Suprapubic skin (tissue), 4 donors: Measurements from ENCODE around the gene TBPL2. TPM values are rescaled to one million over a fixed set of nuclear protein-coding genes. Genes with fewer than 3 reads are reported as not detected.
"Not testable (repeated sequence)": the region's sequence is repeated elsewhere in the genome, so short reads cannot be mapped to it uniquely, and the experiment has no call there.

ENCODE experiments used
- DNase-seq, 2 donors: peaks; one replicate each; pipeline ENCODE4 v3.0.0-alpha.2; 2019; ENCODE audit warnings: low spot score in 2 of 2
- H3K27ac ChIP-seq: fragments of 200-600 bp; sonication (generic); one replicate; pipeline ENCODE4 v1.5.1; 2019
- H3K27me3 ChIP-seq: fragments of 200-600 bp; sonication (generic); one replicate; pipeline ENCODE4 v1.5.1; 2019
- H3K36me3 ChIP-seq: fragments of 200-600 bp; sonication (generic); one replicate; pipeline ENCODE4 v1.5.1; 2019
- H3K4me1 ChIP-seq: fragments of 200-600 bp; sonication (generic); one replicate; pipeline ENCODE4 v1.5.1; 2019
- H3K4me3 ChIP-seq: fragments of 200-600 bp; sonication (generic); one replicate; pipeline ENCODE4 v1.5.1; 2019; ENCODE audit warnings: mild to moderate bottlenecking
- H3K9me3 ChIP-seq: fragments of 200-600 bp; sonication (generic); one replicate; pipeline ENCODE4 v1.5.1; 2019
- CTCF ChIP-seq, 2 donors: fragments of 200-600 bp in 1 of 2; fragments of 450-650 bp in 1 of 2; sonication (generic) in 1 of 2; IDR thresholded peaks; one replicate each; pipeline ENCODE4 v1.5.1; 2016 to 2019; ENCODE audit warnings: antibody characterized with exemption in 2 of 2, mild to moderate bottlenecking in 1 of 2, moderate library complexity in 1 of 2
- EP300 ChIP-seq: sonication (generic); formaldehyde crosslinking; IDR thresholded peaks from one replicate; pipeline ENCODE4 v1.6.1; 2017; ENCODE audit warnings: antibody characterized with exemption
- POLR2A ChIP-seq, 2 donors: fragments of 450-650 bp; IDR thresholded peaks; one replicate each; pipeline ENCODE4 v1.6.1; 2017; ENCODE audit warnings: antibody characterized with exemption in 2 of 2, mild to moderate bottlenecking in 2 of 2, moderate library complexity in 2 of 2
- POLR2AphosphoS5 ChIP-seq, 3 donors: sonication (generic); formaldehyde crosslinking; IDR thresholded peaks; one replicate each; pipeline ENCODE4 v1.6.1; 2017; ENCODE audit warnings: antibody characterized with exemption in 3 of 3
- WGBS: methylation state at CpG from one replicate; pipeline ENCODE4 v1.1.5; 2018; 5-methylcytosine and 5-hydroxymethylcytosine counted together
- total RNA-seq, 4 donors: library from RNA; depleted of rRNA; stranded (reverse); fragments of >200 nt; gene quantifications; one replicate each; pipeline ENCODE4 v1.1.0, GENCODE V29; 2016

Gene TBPL2
- not detected for total RNA-seq

DNA sequence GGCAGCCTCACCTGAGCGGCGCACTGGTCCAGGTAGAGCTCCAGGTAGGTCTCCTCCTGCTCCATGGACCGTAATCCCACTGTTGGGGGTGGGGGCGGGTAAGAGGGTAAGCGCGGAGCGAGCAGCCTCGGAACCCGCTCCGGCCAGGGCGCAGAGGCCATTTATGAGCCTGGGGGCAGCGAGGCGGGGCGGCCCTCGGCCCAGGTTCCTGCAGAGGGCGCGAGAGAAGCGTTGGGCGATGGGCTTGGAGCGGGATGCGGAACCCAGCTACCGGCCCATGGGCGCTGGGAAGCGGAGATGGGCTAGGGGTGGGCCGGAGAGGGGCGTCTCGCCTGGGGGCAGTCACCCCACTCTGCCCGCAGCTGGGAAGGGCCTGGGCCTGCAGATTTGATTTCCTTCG is at the start of gene TBPL2:
Gene TBPL2, minus strand, starts transcription at position 232 of the 400 bp plus-strand sequence. Its CDS starts 167 bp downstream, at position 65.
- no peaks in the 10 kb centered on the region for H3K9me3 ChIP-seq
- DNase-seq = no peak
- no peaks in the 10 kb centered on the region for H3K4me1 ChIP-seq
- H3K4me3 ChIP-seq = no peak within 1 kb of the TSS
- 61% methylated on average over 25 of the region's 29 CpGs for WGBS
- peaks cover 6% of the 10 kb centered on the region for H3K27me3 ChIP-seq
- TF ChIP-seq CTCF (IDR thresholded peaks at IDR 0.05) = no peak
- no peak within 1 kb of the TSS for H3K27ac ChIP-seq
- no peaks in the 10 kb centered on the region for H3K36me3 ChIP-seq

DNA sequence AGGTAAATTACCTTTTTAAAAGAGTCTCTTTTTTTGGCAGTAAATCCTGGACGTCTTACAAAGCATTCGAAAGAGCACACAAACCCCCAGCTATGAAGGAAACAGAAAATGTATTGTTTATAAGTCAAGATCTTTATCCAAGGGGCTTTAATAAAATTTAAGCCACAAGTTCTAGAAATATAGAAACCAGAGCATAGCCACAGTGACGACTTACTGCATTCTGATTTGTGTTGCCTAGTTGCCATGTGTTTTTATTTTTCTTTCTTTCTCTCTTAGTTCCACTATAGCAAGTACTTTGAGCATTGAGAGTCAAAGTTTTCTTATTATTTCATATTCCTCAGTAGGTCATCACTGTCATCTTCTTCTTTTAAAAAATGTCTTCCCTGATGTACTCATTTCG is 47.8 kb upstream of the TBPL2 start:
- no peak overlapping the region for H3K4me3 ChIP-seq
- H3K36me3 ChIP-seq = no peaks in the 10 kb centered on the region
- no peaks in the 10 kb centered on the region for H3K9me3 ChIP-seq
- H3K27me3 ChIP-seq = no peaks in the 10 kb centered on the region
- H3K27ac ChIP-seq = no peak overlapping the region
- 32% methylated on average over 4 of the region's 4 CpGs for WGBS
- H3K4me1 ChIP-seq = no peaks in the 10 kb centered on the region
- TF ChIP-seq EP300 = no peak
- TF ChIP-seq POLR2AphosphoS5 (IDR thresholded peaks at IDR 0.05) = no peak
- no peak for TF ChIP-seq POLR2A (IDR thresholded peaks at IDR 0.05)
- no peak for TF ChIP-seq CTCF (IDR thresholded peaks at IDR 0.05)
- no peak for DNase-seq

- no peaks in the 10 kb centered on the region for H3K4me1 ChIP-seq
- no peaks in the 10 kb centered on the region for H3K27me3 ChIP-seq
- TF ChIP-seq EP300 (no peak), POLR2AphosphoS5 (IDR thresholded peaks at IDR 0.05) (no peak), CTCF (IDR thresholded peaks at IDR 0.05) (no peak), POLR2A (IDR thresholded peaks at IDR 0.05) (no peak)
- H3K4me3 ChIP-seq = no peak overlapping the region
- no peaks in the 10 kb centered on the region for H3K36me3 ChIP-seq
- WGBS = 74% methylated on average over 4 of the region's 4 CpGs
- DNase-seq = no peak
- no peak overlapping the region for H3K27ac ChIP-seq
- H3K9me3 ChIP-seq = no peaks in the 10 kb centered on the region
These were observed 42.7 kb upstream of the TBPL2 start for GRCh38 chr14:55482936-55483605.

GRCh38 chr14:55481769-55482168 is 41.4 kb upstream of the TBPL2 start:
- Histone ChIP-seq H3K4me3 (no peak overlapping the region), H3K27me3 (no peaks in the 10 kb centered on the region), H3K27ac (no peak overlapping the region), H3K9me3 (no peaks in the 10 kb centered on the region), H3K36me3 (no peaks in the 10 kb centered on the region), H3K4me1 (no peaks in the 10 kb centered on the region)
- DNase-seq = no peak
- WGBS = 95% methylated on average over 5 of the region's 5 CpGs
- TF ChIP-seq EP300 (no peak), POLR2AphosphoS5 (IDR thresholded peaks at IDR 0.05) (no peak), POLR2A (IDR thresholded peaks at IDR 0.05) (no peak), CTCF (IDR thresholded peaks at IDR 0.05) (no peak)

DNA sequence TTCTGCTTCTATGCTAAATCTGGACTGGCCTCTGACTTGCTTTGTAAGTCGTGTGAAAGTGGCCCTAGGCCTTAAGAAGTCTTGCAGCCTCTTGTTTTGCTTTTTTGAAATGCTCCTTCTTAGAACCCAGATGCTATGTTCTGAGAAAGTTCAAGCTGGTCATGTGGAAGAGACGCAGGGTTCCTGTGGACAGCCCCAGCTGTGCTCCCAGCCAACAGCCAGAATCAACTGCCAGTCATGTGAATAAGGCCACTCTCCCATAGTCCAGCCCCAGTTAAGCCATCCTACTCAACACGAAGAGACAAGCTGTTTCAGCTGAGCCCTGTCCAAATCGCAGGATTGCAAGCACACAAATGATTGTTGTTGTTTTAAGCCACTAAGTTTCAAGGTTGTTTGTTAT is 37.3 kb upstream of the TBPL2 start:
- Histone ChIP-seq H3K4me3 (no peak overlapping the region), H3K9me3 (no peaks in the 10 kb centered on the region), H3K27me3 (no peaks in the 10 kb centered on the region), H3K36me3 (no peaks in the 10 kb centered on the region), H3K4me1 (no peaks in the 10 kb centered on the region), H3K27ac (no peak overlapping the region)
- WGBS = 74% methylated on average over 4 of the region's 4 CpGs
- DNase-seq = no peak
- TF ChIP-seq POLR2AphosphoS5 (IDR thresholded peaks at IDR 0.05) = no peak
- no peak for TF ChIP-seq CTCF (IDR thresholded peaks at IDR 0.05)

GRCh38 chr14:55476448-55476847 is 36.0 kb upstream of the TBPL2 start:
- not testable (repeated sequence) for H3K4me1 ChIP-seq, H3K4me3 ChIP-seq, H3K27ac ChIP-seq, H3K27me3 ChIP-seq, H3K36me3 ChIP-seq, DNase-seq, H3K9me3 ChIP-seq
- 94% methylated on average over 3 of the region's 3 CpGs for WGBS
